Activated effector memory CD4-positive, alpha-beta T cell treated with Interleukin-2 at 50 U/mL for 16 hours (primary cell): ENCODE data around the gene UGGT2.
"Not testable (repeated sequence)": the region's sequence is repeated elsewhere in the genome, so short reads cannot be mapped to it uniquely, and the experiment has no call there.

Source experiments
- DNase-seq: peaks from one replicate; pipeline ENCODE4 v3.0.0-alpha.2; 2020

Gene UGGT2

DNA sequence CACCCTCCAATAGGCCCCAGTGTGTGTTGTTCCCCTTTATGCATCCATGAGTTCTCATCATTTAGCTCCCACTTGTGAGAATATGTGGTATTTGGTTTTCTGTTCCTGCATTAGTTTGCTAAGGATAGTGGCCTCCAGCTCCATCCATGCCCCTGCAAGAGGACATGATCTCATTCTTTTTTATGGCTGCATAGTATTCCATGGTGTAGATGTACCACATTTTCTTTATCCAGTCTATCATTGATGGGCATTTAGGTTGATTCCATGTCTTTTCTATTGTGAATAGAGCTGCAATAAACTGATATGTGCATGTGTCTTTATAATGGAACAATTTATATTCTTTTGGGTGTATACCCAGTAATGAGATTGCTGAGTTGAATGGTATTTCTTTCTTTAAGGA lies 263.9 kb downstream of the UGGT2 start:
- not testable (repeated sequence) for DNase-seq

DNA sequence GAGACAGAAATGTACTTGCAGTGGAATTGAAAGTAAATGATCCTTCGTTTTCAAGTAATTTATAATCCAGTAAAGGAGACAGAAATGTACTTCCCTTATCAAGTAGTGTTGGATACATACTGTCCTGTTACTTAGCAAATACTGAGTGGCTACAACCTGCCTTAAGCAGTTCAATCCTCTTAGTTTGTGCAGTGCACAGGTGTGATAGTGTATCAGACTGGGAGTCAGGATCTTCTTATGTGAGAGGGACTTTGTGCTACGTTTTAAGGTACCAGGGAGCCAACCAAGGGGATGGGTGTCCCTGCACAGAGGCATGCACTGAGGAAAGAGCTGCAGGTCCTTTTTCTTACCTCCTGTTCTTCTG lies 265.1 kb downstream of the UGGT2 start:
- DNase-seq = no peak

DNA sequence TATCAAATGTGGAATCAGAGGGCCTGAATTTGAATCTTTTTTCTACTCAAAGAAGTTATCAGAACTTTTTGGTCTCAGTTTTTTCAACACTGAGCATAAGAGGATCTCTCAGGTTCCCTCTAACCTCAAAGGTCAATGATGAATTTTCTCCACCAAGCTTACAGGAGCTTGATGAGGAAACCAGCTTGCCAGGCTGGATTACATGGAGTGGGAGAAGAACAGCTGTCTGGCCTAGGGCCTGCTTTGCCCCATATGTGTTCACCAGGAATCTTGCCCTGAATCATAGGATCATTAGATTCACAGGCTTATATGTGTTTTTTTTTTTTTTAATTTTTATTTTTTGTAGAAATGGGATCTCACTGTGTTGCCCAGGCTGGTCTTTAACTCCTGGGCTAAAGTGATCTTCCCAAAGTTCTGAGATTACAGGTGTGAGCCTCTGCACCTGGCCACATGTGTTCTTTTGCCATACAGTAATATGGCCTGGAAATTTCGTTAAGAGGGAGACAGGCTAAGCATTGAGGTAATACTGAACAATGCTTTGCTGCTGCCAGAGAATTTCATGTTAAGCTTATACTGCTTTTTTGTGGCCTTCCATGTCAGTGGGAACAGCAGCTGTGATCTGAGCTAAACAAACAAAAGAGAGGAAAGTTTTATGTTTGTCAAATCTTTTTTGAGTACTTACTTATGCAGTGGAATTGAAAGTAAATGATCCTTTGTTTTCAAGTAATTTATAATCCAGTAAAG lies 265.7 kb downstream of the UGGT2 start:
- DNase-seq = no peak

DNA sequence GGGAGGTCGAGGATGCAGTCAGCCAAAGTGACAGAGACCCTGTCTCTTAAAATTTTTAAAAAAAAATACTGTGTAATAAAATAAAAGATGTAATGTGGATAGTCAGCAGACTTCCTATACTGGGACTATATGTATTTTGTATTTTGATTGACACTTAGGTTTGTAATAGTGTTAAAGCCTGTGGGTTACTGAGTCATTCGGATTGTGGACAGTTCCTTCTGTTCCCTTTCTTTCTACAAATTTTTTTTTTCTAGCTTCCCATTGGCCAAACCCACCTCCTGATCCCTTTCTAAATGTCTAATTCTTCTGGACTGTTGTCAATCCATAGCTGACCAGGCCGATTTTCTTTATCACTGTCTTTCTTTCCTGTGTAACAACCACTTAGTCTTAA lies 268.3 kb downstream of the UGGT2 start:
- no peak for DNase-seq

DNA sequence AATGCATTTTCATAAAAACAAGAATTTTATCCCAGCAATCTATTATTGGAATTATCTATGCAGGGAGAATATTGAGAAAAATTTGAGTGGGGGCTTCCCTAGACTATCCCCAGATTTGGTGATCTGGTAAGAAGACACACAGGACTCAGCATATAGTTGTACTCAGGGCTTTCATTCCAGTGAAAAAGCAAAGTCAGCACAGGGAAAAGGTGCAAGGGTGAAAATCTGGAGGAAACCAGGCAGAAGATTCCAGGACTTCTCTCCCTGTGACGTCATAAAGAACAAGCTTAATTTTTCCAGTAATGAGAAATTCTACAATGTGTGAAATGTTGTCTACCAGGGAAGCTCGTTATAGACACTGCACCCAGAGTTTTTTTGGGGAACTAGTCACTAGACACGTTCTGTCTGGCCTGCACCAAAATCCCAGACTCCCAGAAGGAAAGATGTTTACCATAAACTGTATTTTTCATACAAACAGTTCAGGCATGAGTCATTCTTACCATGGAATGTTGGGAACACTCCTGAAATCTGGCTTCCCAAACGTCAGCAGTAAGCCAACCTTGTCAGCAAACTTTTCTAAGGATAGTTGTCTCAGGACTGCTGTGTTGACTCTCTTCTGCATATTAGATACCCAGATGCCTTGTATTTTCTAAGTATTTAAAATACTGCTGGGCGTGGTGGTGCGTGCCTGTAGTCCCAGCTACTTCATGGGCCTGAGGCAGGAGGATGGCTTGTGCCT lies 268.9 kb downstream of the UGGT2 start:
- DNase-seq = no peak

DNA sequence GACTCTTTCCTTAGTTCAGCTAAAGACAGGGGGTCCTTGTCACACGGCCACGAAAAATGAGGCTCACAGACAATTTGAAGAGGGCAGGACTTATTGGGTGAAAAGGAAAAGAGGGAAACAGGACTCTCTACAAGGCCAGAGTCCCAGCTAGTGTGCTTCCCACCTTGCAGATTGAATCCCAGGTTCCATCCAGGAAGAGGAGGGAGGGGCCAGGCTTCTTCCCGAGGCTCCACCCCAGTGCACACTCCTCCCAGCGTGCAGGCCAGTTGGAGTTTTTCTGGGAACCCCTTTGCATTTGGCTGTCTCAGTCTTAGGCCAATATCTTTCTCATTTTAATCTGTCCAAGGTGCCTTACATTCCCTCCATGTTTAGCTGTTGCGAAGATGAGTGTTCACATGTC lies 269.5 kb downstream of the UGGT2 start:
- no peak for DNase-seq

DNA sequence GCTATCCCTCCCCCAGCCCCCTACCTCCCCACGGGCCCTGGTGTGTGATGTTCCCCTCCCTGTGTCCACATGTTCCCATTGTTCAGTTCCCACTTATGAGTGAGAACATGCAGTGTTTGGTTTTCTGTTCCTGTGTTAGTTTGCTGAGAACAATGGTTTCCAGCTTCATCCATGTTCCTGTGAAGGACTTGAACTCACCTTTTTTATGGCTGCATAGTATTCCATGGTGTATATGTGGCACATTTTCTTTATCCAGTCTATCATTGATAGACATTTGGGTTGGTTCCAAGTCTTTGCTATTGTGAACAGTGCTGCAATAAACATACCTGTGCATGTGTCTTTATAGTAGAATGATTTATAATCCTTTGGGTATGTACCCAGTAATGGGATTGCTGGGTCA lies 271.3 kb downstream of the UGGT2 start:
- not testable (repeated sequence) for DNase-seq

DNA sequence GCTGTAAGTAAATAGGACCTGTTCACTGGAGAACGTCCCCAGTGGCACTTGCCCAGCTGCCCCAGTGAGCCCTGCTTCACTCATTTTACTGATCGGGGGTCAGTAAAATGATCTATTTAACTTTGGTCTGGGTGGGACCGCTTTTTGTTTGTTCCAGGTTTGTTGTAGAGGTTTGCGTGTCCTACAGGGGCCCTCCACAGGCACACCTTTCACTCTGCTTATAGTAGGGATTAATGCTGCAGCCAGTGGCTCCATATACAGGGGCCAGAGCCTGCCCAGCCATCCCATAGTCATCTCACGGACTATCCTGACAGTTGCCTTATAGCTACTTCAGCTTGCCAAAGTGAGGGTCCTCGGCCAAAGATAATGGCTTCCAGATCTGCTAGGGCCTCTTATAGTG lies 272.2 kb downstream of the UGGT2 start:
- DNase-seq = no peak

DNA sequence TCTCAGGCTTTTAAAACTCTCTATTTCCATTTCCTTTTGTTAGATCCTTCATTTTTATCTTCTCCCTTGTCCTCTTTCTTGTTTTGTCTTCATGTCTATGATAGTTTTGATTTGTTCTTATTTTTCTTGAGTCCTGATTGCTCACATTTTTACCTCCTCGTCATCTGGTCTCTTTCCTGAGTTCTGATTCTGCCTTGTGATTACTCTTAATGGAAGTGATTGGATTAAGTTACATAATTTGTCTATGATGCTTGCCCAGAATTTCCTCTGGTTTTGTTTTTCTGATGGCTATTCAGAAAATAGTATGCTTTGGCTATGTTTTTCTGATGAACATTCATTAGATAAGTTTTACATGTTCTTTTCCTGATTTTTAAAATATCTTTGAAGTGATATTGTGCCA lies 273.7 kb downstream of the UGGT2 start:
- DNase-seq = no peak

DNA sequence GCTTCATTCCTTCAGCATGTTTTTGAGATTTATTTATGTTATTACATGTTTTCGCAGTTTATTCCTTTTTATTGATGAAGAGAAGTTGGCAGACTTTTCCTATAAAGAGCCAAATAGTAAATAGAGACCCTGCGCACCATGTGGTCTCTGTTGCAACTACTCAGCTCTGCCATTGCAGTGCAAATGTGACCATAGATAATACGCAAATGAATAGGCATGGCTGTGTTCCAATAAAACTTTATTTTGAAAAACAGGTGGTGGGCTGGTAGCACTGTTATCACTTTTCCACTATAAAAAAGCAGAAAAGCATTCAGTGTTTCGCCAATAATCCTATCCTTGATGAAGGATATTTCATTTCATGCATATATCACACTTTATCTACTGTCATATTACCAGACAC lies 281.3 kb downstream of the UGGT2 start:
- no peak for DNase-seq

DNA sequence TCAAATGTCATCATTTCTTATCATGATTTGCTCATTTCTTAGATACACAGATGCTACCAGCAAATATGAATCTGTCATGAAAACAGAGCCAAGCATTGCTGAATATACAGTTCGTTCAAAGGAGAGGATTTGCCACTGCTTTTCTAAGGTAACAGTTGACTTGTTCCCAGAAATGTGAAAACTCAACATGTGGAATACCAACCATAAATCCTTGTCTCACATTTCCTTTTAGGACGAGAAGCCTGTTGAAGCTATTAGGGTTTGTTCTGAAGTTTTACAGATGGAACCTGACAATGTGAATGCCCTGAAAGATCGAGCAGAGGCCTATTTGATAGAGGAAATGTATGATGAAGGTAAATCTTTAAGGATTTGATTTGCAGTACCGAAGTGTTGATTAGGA lies 289.6 kb downstream of the UGGT2 start:
- no peak for DNase-seq

DNA sequence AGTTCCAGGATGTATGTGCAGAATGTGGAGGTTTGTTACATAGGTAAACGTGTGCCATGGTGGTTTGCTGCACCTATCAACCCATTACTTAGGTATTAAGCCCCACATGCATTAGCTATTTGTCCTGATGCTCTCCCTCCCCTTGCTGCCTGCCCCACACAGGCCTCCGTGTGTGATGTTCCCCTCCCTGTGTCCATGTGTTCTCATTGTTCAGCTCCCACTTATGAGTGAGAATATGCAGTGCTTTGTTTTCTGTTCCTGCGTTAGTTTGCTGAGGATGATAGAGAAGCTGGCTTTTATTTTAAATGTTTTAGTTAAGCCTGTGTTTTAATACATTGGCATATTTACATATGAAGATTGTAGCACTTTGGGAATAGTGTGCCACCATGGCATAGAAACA lies 290.6 kb downstream of the UGGT2 start:
- DNase-seq = not testable (repeated sequence)

DNA sequence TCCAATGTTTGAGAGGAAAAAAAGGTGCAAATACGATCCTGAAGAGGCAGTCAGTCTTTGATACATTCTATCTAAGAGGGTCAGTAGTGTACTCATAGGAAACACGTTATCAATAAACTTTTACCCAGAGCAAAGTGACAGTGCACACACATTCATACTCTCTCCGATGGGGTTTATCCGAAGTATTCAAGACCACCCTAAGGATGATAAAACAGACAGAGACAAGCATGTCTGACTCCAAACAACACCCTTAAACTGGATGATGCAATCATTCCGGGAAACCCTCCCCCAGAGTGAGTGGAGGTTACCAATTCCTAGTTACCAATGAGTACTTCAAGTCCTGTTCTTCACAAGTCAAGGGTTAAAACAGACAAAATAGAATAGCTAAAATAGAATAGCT lies 297.1 kb downstream of the UGGT2 start:
- DNase-seq = no peak

DNA sequence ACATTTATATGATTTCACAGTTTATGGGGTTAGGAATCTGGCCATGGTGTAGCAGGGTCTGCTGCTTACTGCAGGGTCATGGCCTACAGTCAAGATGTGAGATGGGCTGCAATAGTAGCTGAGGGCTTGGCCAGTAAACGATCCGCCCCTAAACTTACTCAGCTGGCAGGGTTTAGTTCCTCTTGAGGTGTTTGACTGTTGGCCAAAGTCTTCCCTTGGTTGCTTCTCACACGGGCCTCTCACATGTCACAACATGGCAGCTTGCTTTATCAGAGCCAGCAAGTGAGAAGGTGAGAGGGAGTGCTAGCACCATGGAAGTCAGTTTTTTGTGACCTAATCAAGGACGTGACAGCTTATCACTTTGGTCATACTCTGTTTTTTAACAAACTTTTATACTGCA lies 299.1 kb downstream of the UGGT2 start:
- no peak for DNase-seq

DNA sequence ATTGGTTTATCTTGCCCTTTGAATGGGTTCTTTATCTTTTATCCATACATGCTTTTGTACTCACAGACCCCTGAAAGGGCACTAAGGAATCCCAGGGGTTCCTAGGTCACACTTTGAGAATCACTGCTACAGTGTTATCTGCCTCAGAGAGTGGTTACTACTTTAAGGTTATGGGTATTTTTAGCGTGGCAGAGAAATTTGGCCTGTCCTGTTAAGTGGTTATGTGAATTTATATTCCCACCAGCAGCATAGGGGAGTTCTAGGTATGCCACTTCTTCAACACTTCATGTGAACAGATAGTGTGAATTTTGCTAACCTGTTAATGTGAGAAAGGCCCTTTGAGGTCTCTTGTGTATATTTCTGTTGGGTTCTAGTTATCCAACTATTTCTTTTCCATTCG lies 300.5 kb downstream of the UGGT2 start:
- no peak for DNase-seq
